HG02938 (cell line): ENCODE data around the gene TEX19.
"Not testable (repeated sequence)": the region's sequence is repeated elsewhere in the genome, so short reads cannot be mapped to it uniquely, and the experiment has no call there.

Experiments used
- ATAC-seq: cut with Tn5 transposase; IDR thresholded peaks from one replicate; pipeline ENCODE4 v1.9.1; 2021; ENCODE audit warnings: mild to moderate bottlenecking, moderate library complexity; ENCODE audit not compliant: unreplicated experiment

TEX19 gene

DNA sequence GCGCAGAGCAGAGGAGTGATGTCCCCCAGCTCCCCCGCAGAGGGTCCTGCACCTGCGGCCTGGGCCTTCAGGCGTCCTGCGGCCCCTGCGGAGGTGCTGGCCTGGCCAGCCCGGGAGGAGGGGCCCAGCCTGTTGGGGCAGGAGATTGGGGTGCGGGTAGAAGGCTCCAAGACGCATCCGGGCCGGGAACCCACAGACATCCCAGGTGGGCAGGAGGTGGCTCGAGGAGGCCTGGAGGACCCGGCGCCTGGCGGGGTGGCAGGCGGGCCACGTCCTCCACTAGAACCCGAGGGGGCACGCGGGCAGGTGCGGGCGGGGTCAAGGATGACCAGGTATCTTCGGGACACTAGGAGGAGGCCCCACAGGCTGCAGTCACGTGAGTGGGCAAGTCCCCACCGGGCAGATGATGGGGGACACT, 24.8 kb upstream of the TEX19 start:
- no peak for ATAC-seq

DNA sequence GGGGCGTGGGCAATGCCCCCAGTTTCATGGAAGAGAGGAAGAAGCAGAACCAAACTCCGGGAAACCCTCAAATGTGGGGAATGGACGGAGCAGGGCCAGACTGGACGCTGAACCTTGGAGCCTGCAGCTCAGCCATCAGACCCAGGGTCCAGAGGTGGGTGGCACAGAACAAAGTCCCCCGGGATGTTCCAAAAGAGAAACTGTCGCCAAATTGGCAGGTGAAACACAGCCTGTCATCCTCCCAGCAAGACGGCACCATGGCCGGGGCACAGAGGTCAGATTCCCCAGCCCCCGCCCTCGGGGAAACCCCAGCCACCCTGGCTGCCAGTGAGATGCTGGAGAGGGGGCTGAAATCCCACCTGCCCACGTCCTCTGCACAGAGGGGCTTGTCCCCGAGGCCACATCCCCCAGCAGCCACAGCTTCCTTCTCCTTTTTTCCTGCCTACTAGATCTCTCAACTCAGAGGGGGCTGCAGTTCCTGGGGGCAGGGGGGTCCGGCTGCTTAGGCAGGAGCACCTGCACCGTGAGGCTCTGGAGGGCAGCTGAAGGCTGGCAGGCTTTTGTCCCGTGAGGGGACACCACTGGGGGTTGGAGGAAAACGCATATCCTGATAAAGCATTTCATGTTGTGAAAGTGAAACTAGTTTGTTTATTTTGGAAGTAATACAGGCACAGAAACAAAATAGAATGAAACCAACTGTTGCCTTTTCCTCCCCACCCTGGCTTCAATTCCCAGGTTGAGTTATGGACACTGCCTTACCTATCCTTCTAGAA, 24.2 kb upstream of the TEX19 start:
- ATAC-seq: no peak

DNA sequence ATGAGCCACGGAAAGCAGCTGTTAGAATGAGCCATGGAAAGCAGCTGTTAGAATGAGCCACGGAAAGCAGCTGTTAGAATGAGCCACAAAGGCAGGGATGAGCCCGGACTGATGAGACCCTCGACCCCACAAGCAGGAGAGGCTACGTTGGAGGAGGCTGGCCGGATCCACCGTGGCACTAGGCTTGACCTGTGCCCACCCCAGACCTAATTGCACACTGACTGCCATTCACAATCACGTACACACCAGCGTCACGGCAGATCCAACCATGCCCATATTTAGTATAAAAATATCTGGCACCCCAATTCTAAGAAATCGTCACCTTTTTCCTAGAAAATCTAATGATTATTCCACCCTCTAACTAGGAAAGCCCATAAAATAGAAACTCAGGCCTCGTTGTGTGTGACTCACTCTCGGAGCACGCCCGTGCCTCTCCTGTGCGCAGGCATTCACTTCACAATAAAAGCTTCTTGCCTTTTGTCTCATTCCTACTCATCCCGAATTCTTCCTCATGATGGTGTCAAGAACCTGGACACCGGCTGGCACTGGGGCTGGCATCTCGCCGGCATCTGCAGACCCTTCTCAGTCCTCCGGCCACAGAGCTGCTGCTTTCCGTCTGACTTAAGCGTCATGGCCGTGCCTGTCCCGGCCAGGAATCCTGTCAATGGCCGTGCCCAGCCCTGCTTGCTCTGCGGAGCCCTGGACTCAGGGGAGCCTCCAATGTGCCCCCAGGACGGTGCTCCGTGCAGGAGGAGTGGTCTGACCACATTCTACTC, 20.0 kb upstream of the TEX19 start:
- no peak for ATAC-seq

DNA sequence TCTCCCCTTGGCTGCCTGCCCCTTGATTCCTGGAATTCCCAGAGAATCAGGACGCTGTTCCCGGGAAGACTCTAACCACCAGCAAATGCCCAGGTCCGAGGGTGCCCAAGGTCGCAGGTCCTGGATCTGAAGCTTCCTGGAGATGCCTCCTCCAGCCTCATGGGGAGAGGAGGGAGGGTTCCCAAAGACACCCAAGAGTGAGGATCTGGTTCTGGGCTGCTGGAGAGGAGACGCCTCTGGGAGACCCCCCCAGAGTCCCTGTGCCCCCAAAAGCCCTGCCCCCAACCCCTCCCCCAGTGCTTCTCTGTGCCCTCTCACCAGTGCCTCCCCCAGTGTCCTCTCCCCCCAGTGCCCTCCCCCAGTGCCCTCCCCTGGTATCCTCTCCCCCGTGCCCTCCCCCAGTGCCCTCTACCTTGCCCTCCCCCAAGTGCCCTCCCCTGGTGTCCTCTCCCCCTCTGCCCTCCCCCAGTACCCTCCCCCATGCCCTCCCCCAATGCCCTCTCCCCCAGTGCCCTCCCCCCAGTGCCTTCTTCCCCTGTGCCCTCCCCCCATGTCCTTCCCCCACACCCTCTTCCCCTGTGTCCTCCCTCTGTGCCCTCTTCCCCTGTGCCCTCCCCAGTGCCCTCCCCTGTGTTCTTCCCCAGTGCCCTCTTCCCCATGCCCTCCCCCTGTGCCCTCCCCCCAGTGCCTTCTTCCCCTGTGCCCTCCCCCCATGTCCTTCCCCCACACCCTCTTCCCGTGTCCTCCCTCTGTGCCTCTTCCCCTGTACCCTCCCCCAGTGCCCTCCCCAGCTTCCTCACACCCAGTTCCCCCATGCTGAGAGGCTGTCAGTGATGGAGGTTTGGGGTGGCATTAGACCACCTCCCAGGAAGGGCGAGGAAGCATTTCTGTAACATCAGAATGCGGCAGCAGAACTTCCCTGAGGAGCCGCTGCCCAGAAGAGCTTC, 19.1 kb upstream of the TEX19 start:
- ATAC-seq: no peak

DNA sequence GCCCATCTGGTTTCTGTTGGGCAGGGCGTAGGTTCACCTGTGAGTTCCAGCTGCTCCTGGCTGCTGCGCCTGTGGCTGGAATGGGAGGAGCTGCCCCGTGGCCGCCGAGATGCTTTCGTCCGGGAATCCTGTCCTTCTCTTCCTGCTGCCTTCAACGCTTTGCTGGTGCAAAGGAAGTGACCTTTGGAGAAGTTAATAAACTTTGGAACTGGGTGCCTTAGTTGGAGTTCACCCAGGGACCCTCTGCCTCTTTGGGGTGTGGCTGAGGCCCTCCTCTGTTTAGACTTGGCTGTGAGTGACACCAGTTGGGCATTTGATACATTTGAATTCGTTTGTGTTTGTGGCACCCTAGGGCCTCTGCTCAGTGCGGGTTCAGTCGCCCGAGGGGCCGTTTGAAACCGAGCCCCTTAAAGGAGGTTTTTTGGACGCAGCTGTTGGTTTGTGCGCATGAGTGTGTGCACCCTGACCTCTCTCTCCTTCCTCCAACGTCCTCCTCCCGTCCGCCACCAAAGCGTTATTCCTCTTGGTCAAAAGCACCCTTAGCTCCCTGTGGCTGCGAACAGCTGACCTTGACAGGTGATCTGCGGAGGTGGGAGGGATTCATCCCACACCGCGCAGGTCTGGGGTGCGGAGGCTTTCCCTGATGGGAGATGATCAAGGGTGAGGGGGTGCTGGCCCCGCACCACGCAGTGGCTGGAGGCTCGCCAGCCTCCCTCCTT, 16.5 kb upstream of the TEX19 start:
- no peak for ATAC-seq

DNA sequence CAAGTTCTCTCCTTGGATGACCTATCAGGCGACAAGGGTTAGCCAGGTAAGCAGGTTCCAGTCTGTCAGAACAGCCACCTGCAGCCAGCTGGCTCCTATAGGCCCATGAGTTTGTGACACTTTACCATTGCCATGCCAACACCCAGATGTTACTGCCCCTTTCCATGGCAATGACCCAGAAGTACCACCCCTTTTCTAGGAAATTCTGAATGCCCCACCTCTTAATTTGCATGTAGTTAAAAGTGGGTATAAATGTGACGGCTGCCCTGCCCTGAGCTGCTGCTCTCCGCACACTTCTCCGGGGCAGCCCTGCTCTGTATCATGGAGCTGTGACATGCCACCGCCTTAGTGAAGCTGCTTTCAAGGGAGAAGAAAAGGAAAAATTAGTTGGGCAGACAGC, 15.5 kb upstream of the TEX19 start:
- ATAC-seq: no peak

DNA sequence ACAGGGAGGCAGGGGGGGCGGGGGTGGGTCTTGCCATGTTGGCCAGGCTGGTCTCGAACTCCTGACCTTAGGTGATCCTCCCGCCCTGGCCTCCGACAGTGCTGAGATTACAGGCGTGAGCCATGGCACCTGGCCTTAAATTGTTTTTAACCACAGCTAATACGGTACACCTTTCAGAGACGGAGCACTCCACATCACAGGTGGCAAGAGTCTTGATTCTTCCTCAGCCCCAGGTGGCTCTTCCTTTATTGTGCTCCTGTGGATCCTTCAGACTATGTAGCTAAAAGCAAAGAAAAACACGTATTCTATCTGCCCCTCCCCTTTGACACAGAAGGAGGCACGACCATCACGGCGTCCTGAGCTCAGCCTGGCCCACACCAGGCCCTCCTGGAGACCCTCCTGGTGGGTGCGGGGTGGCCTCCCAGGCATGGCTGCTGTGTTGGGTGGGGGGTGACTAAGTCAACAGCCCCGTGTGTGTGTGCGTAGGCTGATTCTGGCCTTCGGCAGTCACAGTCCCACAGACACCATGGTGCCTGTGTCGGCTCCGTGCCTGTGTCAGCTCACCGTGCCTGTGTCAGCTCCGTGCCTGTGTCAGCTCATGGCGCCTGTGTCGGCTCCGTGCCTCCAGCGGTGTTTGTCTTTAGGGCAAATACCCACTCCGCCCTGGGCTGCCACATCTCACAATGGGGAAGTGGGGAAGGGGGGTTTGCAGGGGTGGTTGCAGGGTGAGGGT, 14.7 kb upstream of the TEX19 start:
- no peak for ATAC-seq

DNA sequence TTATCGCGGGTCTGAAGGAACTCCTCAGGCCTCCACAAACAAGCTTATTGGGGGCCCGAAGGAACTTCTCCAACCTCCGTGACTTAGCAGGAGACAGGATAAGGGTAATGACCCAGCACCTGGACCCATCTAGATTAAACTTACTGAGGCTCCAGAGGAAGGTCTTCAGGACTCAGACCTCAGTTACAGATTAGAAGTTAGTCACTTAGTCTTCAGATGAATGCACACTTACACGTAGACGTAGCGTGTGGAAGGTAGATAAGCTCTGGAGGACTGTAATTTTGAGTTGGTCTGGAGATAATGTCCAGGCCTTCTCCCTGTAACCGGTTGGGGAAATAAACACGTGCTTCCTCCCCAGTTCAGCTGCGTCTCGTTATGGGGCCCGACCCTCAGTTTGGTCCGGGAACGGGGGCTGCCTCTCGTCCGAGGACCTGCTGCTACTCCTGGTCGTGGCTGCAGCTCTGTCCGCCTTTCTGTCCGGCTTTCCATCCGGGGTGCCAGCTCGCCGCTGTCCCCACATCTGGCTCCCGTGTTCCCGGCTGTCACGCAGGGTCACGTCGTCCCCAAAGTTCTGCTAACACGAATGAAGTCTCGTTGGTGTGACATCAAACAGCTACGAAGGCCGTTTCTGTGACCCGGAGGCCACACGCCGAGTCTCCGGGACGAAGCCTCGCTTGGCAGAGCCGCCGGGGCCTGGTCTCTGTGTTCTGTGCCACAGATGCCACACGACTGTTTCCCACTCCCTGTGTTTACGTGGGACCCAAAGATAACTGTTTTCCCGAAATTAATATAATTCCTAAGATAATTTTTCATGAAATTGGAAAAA, 13.7 kb upstream of the TEX19 start:
- no peak for ATAC-seq

DNA sequence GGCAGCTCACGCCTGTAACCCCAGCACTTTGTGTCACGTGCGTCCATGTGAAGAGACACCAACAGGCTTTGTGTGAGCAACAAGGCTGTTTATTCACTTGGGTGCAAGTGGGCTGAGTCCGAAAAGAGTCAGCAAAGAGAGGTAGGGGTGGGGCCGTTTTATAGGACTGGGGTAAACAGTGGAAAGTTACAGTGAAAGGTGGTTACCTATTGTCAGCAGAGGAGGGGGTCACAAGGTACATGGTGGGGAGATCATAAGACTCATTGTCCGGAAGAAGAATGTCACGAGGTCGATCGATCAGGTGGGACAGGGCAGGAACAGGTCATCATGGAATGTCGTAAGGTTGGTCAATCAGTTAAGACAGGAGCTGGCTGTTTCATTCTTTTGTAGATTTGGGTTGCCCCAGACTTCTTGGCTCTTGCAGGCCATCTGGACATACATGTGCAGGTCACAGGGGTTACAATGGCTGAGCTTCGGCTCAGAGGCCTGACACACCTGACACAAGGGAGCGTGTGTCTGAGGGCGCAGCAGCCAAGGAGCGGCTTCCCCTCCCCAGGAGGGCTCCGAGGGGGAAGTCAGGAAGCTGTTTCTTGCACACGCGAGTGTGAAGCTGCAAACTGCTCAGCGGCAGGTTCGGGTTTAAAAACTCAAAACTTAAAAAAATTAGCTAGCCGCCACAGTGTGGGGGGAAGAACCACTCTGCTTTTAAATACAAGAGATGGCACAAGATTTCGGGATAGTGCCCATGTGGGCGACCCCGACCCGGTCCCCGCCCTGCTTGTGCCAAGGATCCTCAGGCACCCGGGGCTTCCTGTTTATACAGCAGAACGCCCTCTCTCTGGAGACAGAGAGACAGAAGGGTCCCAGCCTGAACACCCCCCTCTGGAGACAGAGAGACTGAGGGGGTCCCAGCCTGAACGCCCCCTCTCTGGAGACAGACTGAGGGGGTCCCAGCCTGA, 12.4 kb upstream of the TEX19 start:
- ATAC-seq: no peak

DNA sequence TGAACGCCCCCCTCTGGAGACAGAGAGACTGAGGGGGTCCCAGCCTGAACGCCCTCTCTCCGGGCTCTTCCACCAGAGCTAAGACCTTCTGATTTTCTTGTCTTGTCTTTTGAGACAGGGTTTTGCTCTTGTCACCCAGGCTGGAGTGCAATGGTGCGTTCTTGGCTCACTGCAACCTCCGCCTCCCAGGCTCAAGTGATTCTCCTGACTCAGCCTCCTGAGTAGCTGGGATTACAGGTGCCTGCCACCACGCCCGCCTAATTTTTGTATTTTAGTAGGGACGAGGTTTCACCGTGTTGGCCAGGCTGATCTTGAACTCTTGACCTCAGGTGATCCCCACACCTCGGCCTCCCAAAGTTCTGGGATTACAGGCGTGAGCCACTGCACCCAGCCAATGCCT, 11.1 kb upstream of the TEX19 start:
- not testable (repeated sequence) for ATAC-seq

DNA sequence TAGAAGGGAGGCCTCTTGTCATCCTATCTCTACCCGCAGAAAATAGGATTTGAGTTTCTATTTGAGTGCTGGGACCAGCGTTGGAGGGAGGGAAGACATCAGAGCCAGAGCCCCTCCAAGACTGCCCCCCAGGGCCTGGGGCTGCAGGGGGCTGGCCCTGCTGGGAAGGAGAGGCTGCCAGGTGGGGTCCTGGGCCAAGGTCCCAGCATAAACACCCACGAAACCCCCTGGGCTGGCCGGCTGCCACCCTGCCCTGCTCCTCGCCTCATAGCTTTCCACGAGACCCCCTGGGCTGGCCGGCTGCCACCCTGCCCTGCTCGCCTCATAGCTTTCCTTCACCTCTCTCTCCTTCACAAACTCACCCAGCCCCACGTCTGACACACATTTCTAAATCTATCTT, 10.6 kb upstream of the TEX19 start:
- no peak for ATAC-seq

DNA sequence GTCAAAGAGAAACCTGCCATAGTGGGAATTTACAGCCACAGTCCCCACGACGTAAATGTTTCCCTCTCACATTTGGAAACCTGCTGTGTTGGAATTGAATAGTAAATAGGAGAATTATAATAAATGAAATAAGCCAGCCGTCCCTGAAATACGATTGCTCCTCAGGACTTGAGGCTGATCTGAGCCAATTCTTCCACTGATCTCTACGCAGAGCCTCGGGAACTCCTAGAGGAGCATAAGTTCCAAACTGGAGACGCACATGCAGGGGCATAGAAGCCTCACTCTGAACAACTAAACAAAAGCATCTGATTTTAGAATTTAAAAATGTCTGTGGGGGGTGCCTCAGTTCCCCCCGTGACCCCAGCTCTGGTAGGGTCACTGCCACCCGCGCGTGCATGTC, 10.2 kb upstream of the TEX19 start:
- ATAC-seq: no peak

DNA sequence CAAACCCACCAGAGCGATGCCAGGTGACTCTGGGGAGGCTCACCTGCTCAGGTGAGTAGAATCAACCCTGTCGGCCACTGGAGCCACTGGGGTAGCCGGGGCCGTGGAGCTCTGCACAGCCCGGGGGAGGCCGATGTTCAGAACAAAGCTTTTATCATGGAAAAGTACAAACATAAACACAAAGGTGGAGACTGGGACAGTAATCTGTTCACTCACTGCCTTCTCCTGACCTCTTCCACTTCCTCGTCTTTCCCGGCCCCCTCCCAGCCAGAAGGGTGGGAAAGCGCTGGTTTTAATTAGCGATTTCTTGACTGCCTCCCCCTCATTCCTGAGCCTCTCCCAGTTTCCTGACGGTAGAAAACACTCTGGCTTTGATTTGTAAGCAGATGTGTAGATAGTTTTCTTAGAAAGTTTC, 9.8 kb upstream of the TEX19 start:
- ATAC-seq: no peak

DNA sequence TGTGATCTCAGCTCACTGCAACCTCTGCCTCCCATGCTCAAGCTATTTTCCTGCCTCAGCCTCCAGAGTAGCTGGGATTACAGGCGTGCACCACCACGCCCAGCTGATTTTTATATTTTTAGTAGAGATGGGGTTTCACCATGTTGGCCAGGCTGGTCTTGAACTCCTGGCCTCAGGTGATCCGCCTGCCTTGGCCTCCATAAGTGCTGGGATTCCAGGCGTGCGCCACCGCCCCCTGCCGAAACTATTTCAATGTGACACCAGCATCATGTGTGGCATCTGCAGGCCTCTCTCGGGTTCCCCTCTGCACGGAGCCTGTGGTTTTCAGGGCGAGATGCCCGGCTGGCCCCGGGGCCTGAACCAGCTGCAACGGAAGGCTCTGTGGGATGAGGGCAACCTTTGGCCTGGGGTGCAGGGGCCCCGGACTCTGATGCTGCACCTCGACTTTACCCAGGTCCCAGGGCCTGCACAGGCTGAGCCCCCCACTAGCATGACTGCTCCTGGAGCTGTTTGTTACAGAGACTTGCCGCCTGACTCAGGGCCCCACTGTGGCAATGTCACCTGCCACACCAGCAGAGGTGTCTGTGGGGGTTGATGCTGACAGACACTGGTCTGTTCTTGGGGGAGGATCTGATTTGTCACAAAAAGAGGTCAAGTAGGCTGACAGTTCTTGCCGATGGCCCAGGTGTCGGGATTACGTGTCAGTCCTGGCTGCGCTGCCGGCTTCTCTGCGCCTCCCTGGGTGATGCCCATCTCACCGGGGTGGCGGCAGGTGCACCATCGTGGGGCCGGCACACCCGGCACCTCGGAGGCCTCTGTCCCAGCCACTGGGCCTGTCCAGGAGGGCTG, 8.6 kb upstream of the TEX19 start:
- no peak for ATAC-seq

DNA sequence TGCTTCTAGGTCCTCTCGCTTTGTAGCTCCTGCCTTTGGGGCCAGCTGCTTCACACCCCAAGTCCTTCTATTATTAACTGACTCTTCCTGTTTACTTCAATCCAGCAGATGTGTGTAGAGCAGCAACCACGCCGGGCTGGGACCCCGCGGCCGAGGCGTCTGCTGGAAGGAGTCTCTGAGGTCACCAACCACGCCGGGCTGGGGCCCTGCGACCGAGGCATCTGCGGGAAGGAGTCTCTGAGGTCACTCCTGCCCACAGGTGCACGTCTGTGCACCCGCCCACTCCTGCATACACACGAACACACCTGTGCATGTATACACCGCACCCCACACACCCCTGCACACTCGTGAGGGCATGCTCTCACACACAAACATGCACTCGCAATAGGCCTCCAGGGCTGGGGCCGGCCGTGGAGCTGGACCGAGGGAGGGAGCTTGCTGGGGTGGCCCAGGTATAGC, 7.8 kb upstream of the TEX19 start:
- ATAC-seq: no peak

DNA sequence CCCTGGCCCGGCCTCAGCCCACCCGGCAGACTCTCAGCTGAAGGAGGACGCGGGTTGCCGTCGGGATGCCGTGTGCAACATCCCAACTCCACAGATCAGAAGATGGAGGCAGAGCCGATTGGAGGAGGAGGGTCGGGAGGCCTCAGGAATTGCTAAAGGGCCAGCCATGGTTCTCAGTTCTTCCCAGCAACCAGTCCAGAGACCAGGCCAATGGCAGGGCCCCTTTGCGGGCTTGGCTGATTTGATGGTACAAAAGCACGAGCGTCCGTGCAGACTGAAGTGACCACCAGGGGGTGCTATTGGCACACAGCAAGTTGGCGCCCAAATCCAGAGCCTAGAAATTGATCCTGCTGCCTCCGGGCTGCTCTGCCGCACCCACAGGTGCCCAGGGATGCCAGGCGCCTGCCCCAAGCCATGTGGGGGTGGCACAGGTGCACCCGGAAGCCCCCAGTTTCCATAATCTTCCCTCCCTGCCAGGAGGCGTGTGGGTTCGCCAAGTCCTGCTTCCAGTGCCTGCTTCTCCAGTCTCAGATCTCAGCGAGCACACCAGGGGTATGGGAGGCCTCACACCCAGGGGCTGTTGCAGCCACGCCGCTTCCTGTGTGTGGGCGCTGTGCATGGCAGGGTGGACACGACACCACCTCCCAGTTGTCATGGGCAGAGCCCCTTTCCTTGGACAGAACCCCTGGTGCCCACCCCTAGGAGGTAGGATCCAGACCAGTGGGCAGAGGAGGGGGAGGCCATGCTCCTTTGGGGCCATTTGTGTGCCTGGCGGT, 7.1 kb upstream of the TEX19 start:
- ATAC-seq: no peak
